ENCODE data around the gene BOK. TPM values are rescaled to one million over a fixed set of nuclear protein-coding genes. Genes with fewer than 3 reads are reported as not detected.

The BOK gene
- total RNA-seq, result 0.10 TPM in 1 of 2 replicates, not detected in the other

- no peak for TF ChIP-seq CTCF (IDR thresholded peaks at IDR 0.05)
- intact Hi-C loops (cut with micrococcal nuclease), result no loop called here
- DNase-seq (no peak), ATAC-seq (ENCODE audit: low read depth) (peak; percentile 18)
- Mint-ChIP-seq H3K4me3 (peak within 1 kb of the TSS; percentile 60), H3K4me1 (peaks cover 7% of the 10 kb centered on the region), H3K36me3 (ENCODE audit: low read depth) (peaks cover 4% of the 10 kb centered on the region), H3K27me3 (peaks cover 38% of the 10 kb centered on the region), H3K27ac (no peak within 1 kb of the TSS), H3K9me3 (peaks cover 14% of the 10 kb centered on the region)
- CTCF ChIA-PET, result no interaction called here
- POLR2A ChIA-PET, result no interaction called here
Observed at GRCh38 chr2:241558532-241559322, at the start of gene BOK. Gene BOK (plus strand): TSS chr2:241558745. CDS start chr2:241559484, 739 bp downstream.

GRCh38 chr2:241509155-241509784, 49.3 kb upstream of the BOK start:
- Mint-ChIP-seq H3K27ac (peak overlapping the region; percentile 68), H3K36me3 (ENCODE audit: low read depth) (no peaks in the 10 kb centered on the region), H3K4me3 (peak overlapping the region; percentile 84), H3K4me1 (peaks cover 23% of the 10 kb centered on the region), H3K9me3 (no peaks in the 10 kb centered on the region), H3K27me3 (no peaks in the 10 kb centered on the region)
- no peak for TF ChIP-seq CTCF (IDR thresholded peaks at IDR 0.05)
- DNase-seq (no peak), ATAC-seq (ENCODE audit: low read depth) (no peak)
- CTCF ChIA-PET, result no interaction called here
- intact Hi-C loops (cut with micrococcal nuclease), result loop anchor here (2.0 to 10.0 kb wide), 4 partner anchors 32 to 1374 kb away; partner anchors contain the start of genes COPS9 and RNPEPL1
- POLR2A ChIA-PET, result interaction anchor here (0.9 kb wide), 1 partner anchor 372 kb away, joined by 3 read pairs; no protein-coding TSS in a partner anchor

- DNase-seq, result no peak
- H3K9me3 Mint-ChIP-seq, result no peaks in the 10 kb centered on the region
- intact Hi-C loops (cut with micrococcal nuclease), result no loop called here
- no peak for ATAC-seq (ENCODE audit: low read depth)
- H3K27me3 Mint-ChIP-seq, result no peaks in the 10 kb centered on the region
- H3K36me3 Mint-ChIP-seq (ENCODE audit: low read depth), result no peaks in the 10 kb centered on the region
- peaks cover 18% of the 10 kb centered on the region for H3K4me1 Mint-ChIP-seq
- no peak overlapping the region for H3K27ac Mint-ChIP-seq
- CTCF ChIA-PET, result no interaction called here
- POLR2A ChIA-PET, result interaction anchor here (0.6 to 1.4 kb wide), 2 partner anchors 68 to 191 kb away, joined by 3 read pairs; partner anchors contain the start of gene ING5
- no peak for TF ChIP-seq CTCF (IDR thresholded peaks at IDR 0.05)
- H3K4me3 Mint-ChIP-seq, result peak overlapping the region; percentile 11
Observed at GRCh38 chr2:241511091-241511741, 47.3 kb upstream of the BOK start.

GRCh38 chr2:241514553-241514952, 44.0 kb upstream of the BOK start:
- Mint-ChIP-seq H3K4me1 (peaks cover 2% of the 10 kb centered on the region), H3K36me3 (ENCODE audit: low read depth) (no peaks in the 10 kb centered on the region), H3K9me3 (no peaks in the 10 kb centered on the region), H3K27me3 (peaks cover under 1% of the 10 kb centered on the region), H3K4me3 (no peak overlapping the region), H3K27ac (no peak overlapping the region)
- TF ChIP-seq CTCF (IDR thresholded peaks at IDR 0.05), result no peak
- DNase-seq, result no peak
- ATAC-seq (ENCODE audit: low read depth), result no peak
- intact Hi-C loops (cut with micrococcal nuclease), result no loop called here
- POLR2A ChIA-PET, result no interaction called here
- CTCF ChIA-PET, result no interaction called here
